Transverse colon (tissue), 4 donors: ENCODE data around the gene INSM2. TPM values are rescaled to one million over a fixed set of nuclear protein-coding genes. Genes with fewer than 3 reads are reported as not detected.

ENCODE experiments used
- DNase-seq: peaks from one replicate; pipeline ENCODE4 v3.0.0-alpha.2; 2019
- H3K27ac ChIP-seq, 4 donors: fragments of 200-600 bp; sonication (generic); 2 replicates each; pipeline ENCODE4 v1.5.1; 2016 to 2018; ENCODE audit warnings: inconsistent platforms in 4 of 4
- H3K27me3 ChIP-seq: fragments of 200-600 bp; sonication (generic); 2 replicates; pipeline ENCODE4 v1.5.1; 2017; ENCODE audit warnings: inconsistent platforms
- H3K36me3 ChIP-seq, 4 donors: fragments of 200-600 bp; sonication (generic); 2 replicates each; pipeline ENCODE4 v1.5.1; 2017 to 2019; ENCODE audit warnings: inconsistent platforms in 4 of 4
- H3K4me1 ChIP-seq, 4 donors: fragments of 200-600 bp; sonication (generic); 2 replicates each; pipeline ENCODE4 v1.5.1; 2017 to 2020; ENCODE audit warnings: inconsistent platforms in 4 of 4
- H3K4me3 ChIP-seq, 4 donors: fragments of 200-600 bp; sonication (generic); 1 replicate in 1 of 4; 2 replicates in 3 of 4; pipeline versions ENCODE4 v1.5.1 to v1.6.1; 2017 to 2019; ENCODE audit warnings: inconsistent platforms in 4 of 4
- H3K9me3 ChIP-seq, 2 donors: fragments of 200-600 bp; sonication (generic); 2 replicates each; pipeline ENCODE4 v1.5.1; 2017 to 2019; ENCODE audit warnings: inconsistent platforms in 2 of 2
- EP300 ChIP-seq: sonication (generic); formaldehyde crosslinking; IDR thresholded peaks from one replicate; pipeline ENCODE4 v1.6.1; 2017; ENCODE audit warnings: antibody characterized with exemption, low read depth
- POLR2A ChIP-seq: fragments of 450-650 bp; IDR thresholded peaks from one replicate; pipeline ENCODE4 v1.6.1; 2016; ENCODE audit warnings: antibody characterized with exemption, mild to moderate bottlenecking, moderate library complexity
- POLR2AphosphoS5 ChIP-seq, 3 donors: sonication (generic); formaldehyde crosslinking; IDR thresholded peaks; one replicate each; pipeline ENCODE4 v1.6.1; 2016; ENCODE audit warnings: antibody characterized with exemption in 3 of 3
- WGBS, 2 donors: methylation state at CpG; one replicate each; pipeline ENCODE4 v1.1.5; 2018; ENCODE audit warnings: low coverage in 1 of 2; 5-methylcytosine and 5-hydroxymethylcytosine counted together
- in situ Hi-C, 4 donors: fragments of 200-750 bp; cut with MboI; loops; one replicate each; pipeline versions ENCODE4 v1.15.0 to v1.15.1; 2017; ENCODE audit warnings: low sequenced_read_pairs in 3 of 4, low pct_ligation_motif_present in 1 of 4, low pct_unique_long_range_greater_than_20kb in 1 of 4
- intact Hi-C: fragments of 100-400 bp; cut with DNase I; formaldehyde crosslinking; loops from one replicate; pipeline ENCODE4 v1.15.1; 2023; ENCODE audit warnings: low total_unique reads
- total RNA-seq, 4 donors: library from RNA; depleted of rRNA; stranded (reverse); fragments of >200 nt; gene quantifications; one replicate each; pipeline ENCODE4 v1.1.0, GENCODE V29; 2016
- TF ChIP-seq, protein P1 (sequence below), 5 experiments: fragments of 200-600 bp in 3 of 5; fragments of 450-650 bp in 2 of 5; sonication (generic) in 3 of 5; IDR thresholded peaks; 1 replicate in 2 of 5; 2 replicates in 3 of 5; pipeline ENCODE4 v1.5.1; 2016 to 2017; ENCODE audit warnings: antibody characterized with exemption in 5 of 5, inconsistent platforms in 3 of 5, mild to moderate bottlenecking in 2 of 5, moderate library complexity in 1 of 5

The INSM2 gene
- total RNA-seq, 4 donors from 2014 or later, result 0.14 TPM; not detected in 3

GRCh38 chr14:35549551-35549950 lies 15.6 kb downstream of the INSM2 start:
- intact Hi-C loops (loop anchor here (10.0 kb wide), 1 partner anchor 1825 kb away; no protein-coding TSS in a partner anchor), in situ Hi-C loops (no loop called here)
- 89 to 96% methylated on average over 4 of the region's 4 CpGs for WGBS, 2 donors

DNA sequence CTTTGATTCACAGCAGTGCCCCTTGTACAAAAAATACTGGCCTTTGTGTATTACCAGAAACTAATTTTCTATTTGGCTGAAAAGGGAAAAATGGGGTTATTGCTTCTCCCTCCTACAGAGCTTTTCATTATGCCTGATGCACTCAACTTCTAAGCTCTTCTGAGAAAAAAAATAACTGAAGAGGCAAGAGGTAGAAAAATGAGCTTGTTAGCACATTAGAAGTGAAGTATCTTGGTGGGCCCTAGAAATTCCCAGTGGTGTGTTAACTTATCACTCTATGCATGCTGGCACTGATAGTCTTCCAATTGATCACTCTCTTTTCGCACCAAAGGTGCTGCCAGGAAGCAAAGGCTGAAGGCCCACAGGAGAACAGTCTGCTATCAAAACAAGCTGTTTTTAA lies 17.1 kb downstream of the INSM2 start:
- intact Hi-C loops, result no loop called here
- no peak for TF ChIP-seq EP300
- no peak for TF ChIP-seq POLR2AphosphoS5 (IDR thresholded peaks at IDR 0.05)
- TF ChIP-seq, protein P1, sequence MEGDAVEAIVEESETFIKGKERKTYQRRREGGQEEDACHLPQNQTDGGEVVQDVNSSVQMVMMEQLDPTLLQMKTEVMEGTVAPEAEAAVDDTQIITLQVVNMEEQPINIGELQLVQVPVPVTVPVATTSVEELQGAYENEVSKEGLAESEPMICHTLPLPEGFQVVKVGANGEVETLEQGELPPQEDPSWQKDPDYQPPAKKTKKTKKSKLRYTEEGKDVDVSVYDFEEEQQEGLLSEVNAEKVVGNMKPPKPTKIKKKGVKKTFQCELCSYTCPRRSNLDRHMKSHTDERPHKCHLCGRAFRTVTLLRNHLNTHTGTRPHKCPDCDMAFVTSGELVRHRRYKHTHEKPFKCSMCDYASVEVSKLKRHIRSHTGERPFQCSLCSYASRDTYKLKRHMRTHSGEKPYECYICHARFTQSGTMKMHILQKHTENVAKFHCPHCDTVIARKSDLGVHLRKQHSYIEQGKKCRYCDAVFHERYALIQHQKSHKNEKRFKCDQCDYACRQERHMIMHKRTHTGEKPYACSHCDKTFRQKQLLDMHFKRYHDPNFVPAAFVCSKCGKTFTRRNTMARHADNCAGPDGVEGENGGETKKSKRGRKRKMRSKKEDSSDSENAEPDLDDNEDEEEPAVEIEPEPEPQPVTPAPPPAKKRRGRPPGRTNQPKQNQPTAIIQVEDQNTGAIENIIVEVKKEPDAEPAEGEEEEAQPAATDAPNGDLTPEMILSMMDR (IDR thresholded peaks at IDR 0.05), result no peak
- TF ChIP-seq POLR2A, result no peak
- 100% methylated on average over 1 of the region's 1 CpG; no CpG with 5 or more reads in 1 of the 2 donors for WGBS, 2 donors

More at GRCh38 chr14:35549551-35549950, 15.6 kb downstream of the INSM2 start:
- no peaks in the 10 kb centered on the region for H3K27me3 ChIP-seq
- no peak for DNase-seq
- H3K27ac ChIP-seq, result no peak overlapping the region
- no peak overlapping the region for H3K4me3 ChIP-seq
- H3K4me1 ChIP-seq, result no peaks in the 10 kb centered on the region
- no peaks in the 10 kb centered on the region for H3K9me3 ChIP-seq
- H3K36me3 ChIP-seq, result no peaks in the 10 kb centered on the region
- TF ChIP-seq, protein P1 (IDR thresholded peaks at IDR 0.05), result no peak
- TF ChIP-seq POLR2A, result no peak
- no peak for TF ChIP-seq EP300
- no peak for TF ChIP-seq POLR2AphosphoS5 (IDR thresholded peaks at IDR 0.05)

DNA sequence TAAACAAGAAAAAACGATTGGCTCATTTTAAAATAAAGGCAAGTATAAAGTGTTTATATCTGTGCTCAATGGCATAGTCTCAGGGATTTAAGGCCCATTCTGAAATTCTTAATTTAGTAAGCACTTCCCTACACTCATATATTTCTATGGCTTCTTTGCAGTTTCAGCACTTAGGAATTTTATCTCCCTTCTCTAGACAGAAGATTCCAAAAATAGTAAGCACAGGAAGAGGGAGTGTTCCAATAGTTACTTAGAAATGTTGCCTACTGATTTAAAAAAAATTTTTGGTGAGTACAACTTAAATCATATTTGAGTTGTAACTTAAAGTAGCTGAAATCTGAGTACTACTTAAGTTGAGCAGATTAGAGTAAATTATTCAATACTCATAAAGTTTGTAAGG lies 19.8 kb downstream of the INSM2 start:
- Histone ChIP-seq H3K36me3 (no peaks in the 10 kb centered on the region), H3K4me3 (no peak overlapping the region), H3K9me3 (no peaks in the 10 kb centered on the region), H3K27ac (no peak overlapping the region), H3K27me3 (no peaks in the 10 kb centered on the region), H3K4me1 (no peaks in the 10 kb centered on the region)
- in situ Hi-C loops, result no loop called here
- DNase-seq, result no peak
- WGBS, 2 donors, result 72 to 86% methylated on average over 1 of the region's 1 CpG
- intact Hi-C loops, result no loop called here
- TF ChIP-seq, protein P1 (IDR thresholded peaks at IDR 0.05), result no peak
- TF ChIP-seq POLR2A (no peak), EP300 (no peak), POLR2AphosphoS5 (IDR thresholded peaks at IDR 0.05) (no peak)

More for the DNA sequence above, 17.1 kb downstream of the INSM2 start:
- H3K36me3 ChIP-seq, result no peaks in the 10 kb centered on the region
- no peak for DNase-seq
- H3K27me3 ChIP-seq, result no peaks in the 10 kb centered on the region
- no peaks in the 10 kb centered on the region for H3K9me3 ChIP-seq
- H3K4me3 ChIP-seq, result no peak overlapping the region
- in situ Hi-C loops, result no loop called here
- no peaks in the 10 kb centered on the region for H3K4me1 ChIP-seq
- H3K27ac ChIP-seq, result no peak overlapping the region

DNA sequence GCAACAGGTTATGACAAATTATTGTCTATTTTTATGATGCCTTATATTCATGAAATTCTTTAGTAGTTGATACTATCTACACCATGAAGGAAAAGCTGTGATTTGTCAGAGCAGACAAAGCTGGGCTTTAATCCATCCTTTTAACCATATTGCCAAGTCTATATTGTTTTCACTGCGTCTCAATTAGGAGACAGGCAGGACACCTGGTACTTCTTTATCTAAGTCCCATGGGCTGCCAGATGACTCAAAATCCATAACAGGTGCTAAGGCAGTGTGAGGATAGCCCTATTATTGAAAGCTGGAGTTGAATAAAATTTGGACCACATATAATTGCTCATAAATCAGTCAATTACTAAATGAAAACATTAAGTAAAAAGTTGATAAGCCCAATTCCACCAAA lies 22.6 kb downstream of the INSM2 start:
- TF ChIP-seq POLR2AphosphoS5 (IDR thresholded peaks at IDR 0.05) (no peak), POLR2A (no peak), EP300 (no peak)
- TF ChIP-seq, protein P1 (IDR thresholded peaks at IDR 0.05), result no peak
- Histone ChIP-seq H3K36me3 (no peaks in the 10 kb centered on the region), H3K4me1 (no peaks in the 10 kb centered on the region), H3K27ac (no peak overlapping the region), H3K4me3 (no peak overlapping the region), H3K9me3 (no peaks in the 10 kb centered on the region), H3K27me3 (no peaks in the 10 kb centered on the region)
- in situ Hi-C loops, result no loop called here
- intact Hi-C loops, result no loop called here
- 67 to 85% methylated on average over 1 of the region's 1 CpG for WGBS, 2 donors
- no peak for DNase-seq
